ENCODE results near the gene RASAL1. TPM values are rescaled to one million over a fixed set of nuclear protein-coding genes. Genes with fewer than 3 reads are reported as not detected.

Gene RASAL1
- total and polyA plus RNA-seq, 8 donors = 3.0 to 62.0 (median 23.8) TPM

DNA sequence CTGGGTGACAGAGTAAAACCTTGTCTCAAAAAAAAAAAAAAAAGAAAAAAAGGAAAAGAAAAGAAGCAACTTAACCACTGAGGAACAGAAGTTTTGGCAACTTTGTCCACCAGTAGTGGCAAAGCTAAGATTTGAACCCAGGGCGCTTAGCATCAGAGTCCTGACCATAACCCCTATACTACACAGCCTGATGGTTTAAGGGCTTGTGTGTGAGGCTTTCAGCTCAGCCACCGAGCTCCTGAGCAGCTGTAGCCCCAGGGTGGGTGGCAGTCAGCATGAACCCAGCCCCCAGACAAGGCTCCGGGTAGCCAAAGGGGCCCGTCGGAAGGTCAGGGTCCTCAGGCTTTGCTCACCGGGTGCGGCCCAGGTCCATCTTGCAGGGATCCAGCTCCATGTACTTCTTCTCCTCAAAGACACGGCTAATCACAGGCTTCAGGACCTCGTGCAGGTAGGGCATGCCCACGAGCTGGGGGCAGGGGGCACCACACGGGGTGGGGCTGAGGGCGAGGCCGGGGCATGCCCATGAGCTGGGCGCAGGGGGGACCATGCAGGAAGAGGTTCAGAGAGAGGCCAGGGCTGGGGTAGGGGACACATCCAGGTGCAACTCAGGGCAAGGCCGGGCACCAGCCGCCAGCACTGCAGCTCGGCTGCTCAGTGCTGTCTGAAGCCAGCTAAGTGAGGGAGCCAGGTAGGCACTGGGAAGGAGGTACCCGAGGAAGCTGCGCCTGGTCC lies 20.9 kb downstream of the RASAL1 start:
- 81 to 92% (median 89%) methylated on average over 13 to 19 of the region's 19 CpGs for WGBS, 5 donors
- Histone ChIP-seq H3K36me3 (peaks cover 0 to 19% (median 0%) of the 10 kb centered on the region in 4 donors), H3K27me3 (peaks cover 0 to 39% (median 0%) of the 10 kb centered on the region in 3 donors), H3K27ac (no peak overlapping the region), H3K4me3 (no peak overlapping the region), H3K4me1 (no peaks in the 10 kb centered on the region), H3K9me3 (no peaks in the 10 kb centered on the region)
- TF ChIP-seq POLR2A (IDR thresholded peaks at IDR 0.05) = no peak
- TF ChIP-seq, protein P1, sequence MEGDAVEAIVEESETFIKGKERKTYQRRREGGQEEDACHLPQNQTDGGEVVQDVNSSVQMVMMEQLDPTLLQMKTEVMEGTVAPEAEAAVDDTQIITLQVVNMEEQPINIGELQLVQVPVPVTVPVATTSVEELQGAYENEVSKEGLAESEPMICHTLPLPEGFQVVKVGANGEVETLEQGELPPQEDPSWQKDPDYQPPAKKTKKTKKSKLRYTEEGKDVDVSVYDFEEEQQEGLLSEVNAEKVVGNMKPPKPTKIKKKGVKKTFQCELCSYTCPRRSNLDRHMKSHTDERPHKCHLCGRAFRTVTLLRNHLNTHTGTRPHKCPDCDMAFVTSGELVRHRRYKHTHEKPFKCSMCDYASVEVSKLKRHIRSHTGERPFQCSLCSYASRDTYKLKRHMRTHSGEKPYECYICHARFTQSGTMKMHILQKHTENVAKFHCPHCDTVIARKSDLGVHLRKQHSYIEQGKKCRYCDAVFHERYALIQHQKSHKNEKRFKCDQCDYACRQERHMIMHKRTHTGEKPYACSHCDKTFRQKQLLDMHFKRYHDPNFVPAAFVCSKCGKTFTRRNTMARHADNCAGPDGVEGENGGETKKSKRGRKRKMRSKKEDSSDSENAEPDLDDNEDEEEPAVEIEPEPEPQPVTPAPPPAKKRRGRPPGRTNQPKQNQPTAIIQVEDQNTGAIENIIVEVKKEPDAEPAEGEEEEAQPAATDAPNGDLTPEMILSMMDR (IDR thresholded peaks at IDR 0.05) = no peak
- no peak for DNase-seq
- intact Hi-C loops (cut with DNase I; ENCODE audit: low total_unique reads) = no loop called here

DNA sequence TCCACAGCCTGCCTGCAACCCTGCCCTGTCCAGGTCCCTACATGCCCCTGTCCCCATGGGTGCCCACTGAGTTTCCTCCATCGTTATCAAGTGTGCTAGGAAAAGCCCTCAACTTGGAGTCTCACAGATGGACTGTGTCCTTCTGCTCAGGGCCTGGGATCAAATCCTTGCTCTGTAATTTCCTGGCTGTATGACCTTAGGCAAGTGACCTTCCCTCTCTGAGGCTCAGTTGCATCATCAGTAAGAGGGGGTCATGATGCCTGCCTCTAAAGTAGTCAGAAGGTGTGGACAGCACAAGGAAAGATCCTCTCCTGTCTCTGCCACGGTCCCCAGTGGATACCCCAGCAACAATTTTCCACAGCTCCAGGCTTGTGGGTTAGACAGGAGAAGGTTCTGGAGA lies 22.2 kb downstream of the RASAL1 start:
- H3K27me3 ChIP-seq = peaks cover 0 to 30% (median 0%) of the 10 kb centered on the region in 3 donors
- intact Hi-C loops (cut with DNase I; ENCODE audit: low total_unique reads) = no loop called here
- no peaks in the 10 kb centered on the region for H3K4me1 ChIP-seq
- no peak for DNase-seq
- no peak for TF ChIP-seq POLR2A (IDR thresholded peaks at IDR 0.05)
- TF ChIP-seq POLR2AphosphoS5 (IDR thresholded peaks at IDR 0.05) = no peak
- TF ChIP-seq, protein P1 (IDR thresholded peaks at IDR 0.05) = no peak
- TF ChIP-seq EP300 (IDR thresholded peaks at IDR 0.05) = no peak
- H3K27ac ChIP-seq = no peak overlapping the region
- 61 to 89% (median 86%) methylated on average over 2 of the region's 2 CpGs for WGBS, 5 donors
- H3K36me3 ChIP-seq = peaks cover 0 to 19% (median 0%) of the 10 kb centered on the region in 4 donors
- no peak overlapping the region for H3K4me3 ChIP-seq
- no peaks in the 10 kb centered on the region for H3K9me3 ChIP-seq

DNA sequence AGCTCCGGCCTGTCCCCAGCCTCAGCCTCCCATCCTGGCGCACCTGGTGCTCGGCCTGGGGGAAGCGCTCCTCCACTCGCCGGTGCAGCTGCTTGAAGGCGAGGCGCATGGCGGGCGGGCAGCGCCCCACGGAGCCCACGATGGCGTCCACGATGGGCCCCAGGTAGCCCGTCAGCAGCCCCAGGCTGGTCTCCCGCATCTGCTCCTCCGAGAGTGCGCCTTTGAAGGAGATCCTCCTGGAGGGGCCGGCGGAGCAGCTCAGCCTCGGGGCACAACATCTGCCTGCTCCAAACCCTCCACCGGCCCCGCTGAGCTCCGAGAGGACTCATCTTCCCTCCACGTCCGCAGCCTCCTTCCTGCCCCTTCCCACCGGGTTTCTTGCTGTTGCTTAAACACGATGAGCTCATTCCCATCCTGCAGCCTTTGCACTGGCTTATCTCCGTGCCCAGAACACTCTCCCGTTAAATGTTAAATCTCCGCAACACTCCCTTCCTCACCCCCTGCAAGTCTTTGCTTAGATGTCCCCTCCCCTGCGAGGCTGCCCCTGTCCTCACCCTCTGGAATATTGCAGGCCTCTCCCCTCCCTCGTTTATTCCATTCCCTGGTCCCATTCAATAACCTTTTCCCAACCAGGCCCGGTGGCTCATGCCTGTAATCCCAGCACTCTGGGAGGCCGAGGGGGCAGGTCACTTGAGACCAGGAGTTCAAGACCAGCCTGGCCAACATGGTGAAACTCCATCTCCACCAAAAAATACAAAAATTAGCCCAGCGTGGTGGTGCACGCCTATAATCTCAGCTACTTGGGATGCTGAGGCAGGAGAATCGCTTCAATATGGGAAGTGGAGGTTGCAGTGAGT lies 23.3 kb downstream of the RASAL1 start:
- DNase-seq = no peak
- H3K4me3 ChIP-seq = no peak overlapping the region
- H3K4me1 ChIP-seq = no peaks in the 10 kb centered on the region
- 62 to 79% (median 78%) methylated on average over 28 to 39 of the region's 39 CpGs for WGBS, 5 donors
- H3K27ac ChIP-seq = no peak overlapping the region
- TF ChIP-seq, protein P1 (IDR thresholded peaks at IDR 0.05) = no peak
- TF ChIP-seq POLR2AphosphoS5 (IDR thresholded peaks at IDR 0.05) (no peak), POLR2A (IDR thresholded peaks at IDR 0.05) (no peak), EP300 (IDR thresholded peaks at IDR 0.05) (no peak)
- peaks cover 0 to 26% (median 2%) of the 10 kb centered on the region in 4 donors for H3K36me3 ChIP-seq
- intact Hi-C loops (cut with DNase I; ENCODE audit: low total_unique reads) = no loop called here
- H3K9me3 ChIP-seq = no peaks in the 10 kb centered on the region
- peaks cover 0 to 30% (median 0%) of the 10 kb centered on the region in 3 donors for H3K27me3 ChIP-seq

DNA sequence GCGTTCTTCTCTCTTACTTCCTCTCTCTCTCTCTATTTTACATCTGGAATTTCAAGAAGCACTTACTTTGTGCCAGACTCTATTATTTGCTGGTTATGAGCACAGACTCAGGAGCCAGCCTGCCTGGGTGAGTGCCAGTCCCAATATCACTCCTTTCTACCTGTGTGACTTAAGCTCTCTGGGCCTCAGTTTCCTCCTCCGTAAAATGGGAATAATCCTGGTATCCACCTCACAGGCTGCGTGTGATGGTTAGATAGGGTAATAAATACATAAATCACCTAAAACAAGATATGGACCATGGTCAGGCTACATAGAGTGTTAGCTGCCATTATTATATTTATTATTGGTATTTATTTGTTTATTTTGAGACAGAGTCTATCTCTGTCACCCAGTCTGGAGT lies 24.3 kb downstream of the RASAL1 start:
- intact Hi-C loops (cut with DNase I; ENCODE audit: low total_unique reads) = no loop called here
- Histone ChIP-seq H3K27ac (no peak overlapping the region), H3K36me3 (peaks cover 0 to 26% (median 2%) of the 10 kb centered on the region in 4 donors), H3K4me1 (no peaks in the 10 kb centered on the region), H3K4me3 (no peak overlapping the region), H3K9me3 (no peaks in the 10 kb centered on the region), H3K27me3 (peaks cover 0 to 30% (median 0%) of the 10 kb centered on the region in 3 donors)
- TF ChIP-seq POLR2A (IDR thresholded peaks at IDR 0.05) = no peak
- TF ChIP-seq, protein P1 (IDR thresholded peaks at IDR 0.05) = no peak
- TF ChIP-seq EP300 (IDR thresholded peaks at IDR 0.05) = no peak
- TF ChIP-seq POLR2AphosphoS5 (IDR thresholded peaks at IDR 0.05) = no peak
- WGBS, 5 donors = 90 to 94% (median 93%) methylated on average over 3 of the region's 3 CpGs
- DNase-seq = no peak

Data from stomach (tissue), 9 donors.